Fibroblast of skin of left biceps (primary cell): ENCODE data around the gene PIP4P1.
"Not testable (repeated sequence)": the region's sequence is repeated elsewhere in the genome, so short reads cannot be mapped to it uniquely, and the experiment has no call there.

Experiments
- DNase-seq, 2 experiments: peaks; one replicate each; pipeline ENCODE4 v3.0.0-alpha.2; 2013; ENCODE audit warnings: low read depth in 2 of 2

PIP4P1 gene

GRCh38 chr14:20476776-20477175 lies 15.5 kb upstream of the PIP4P1 start:
- DNase-seq = no peak

GRCh38 chr14:20472536-20473169 lies 11.4 kb upstream of the PIP4P1 start:
- no peak for DNase-seq

GRCh38 chr14:20470603-20470901 lies 9.3 kb upstream of the PIP4P1 start:
- no peak for DNase-seq

GRCh38 chr14:20469890-20470602 lies 8.8 kb upstream of the PIP4P1 start:
- no peak for DNase-seq

GRCh38 chr14:20469242-20469889 lies 8.1 kb upstream of the PIP4P1 start, which contains the start of gene PNP:
Gene PNP (plus strand): TSS chr14:20469406. CDS start chr14:20469525, 119 bp downstream.
- DNase-seq = peak; percentile 49 to 56

- DNase-seq = no peak
These were observed 7.6 kb upstream of the PIP4P1 start for GRCh38 chr14:20468764-20469241.

- DNase-seq = no peak
These were observed 593 bp downstream of the PIP4P1 start for GRCh38 chr14:20460458-20461224.

GRCh38 chr14:20458031-20458789 lies 3.0 kb downstream of the PIP4P1 start:
- no peak for DNase-seq

- DNase-seq = no peak
These were observed 4.3 kb downstream of the PIP4P1 start for GRCh38 chr14:20456971-20457370.

GRCh38 chr14:20455355-20456300 lies 5.6 kb downstream of the PIP4P1 start:
- DNase-seq = no peak

- DNase-seq = peak; percentile 97
These were observed 6.5 kb downstream of the PIP4P1 start, which contains the start of the genes APEX1 and OSGEP for GRCh38 chr14:20454516-20455354. Gene APEX1 (plus strand): TSS chr14:20455226. CDS start chr14:20455646, 420 bp downstream. Gene OSGEP (minus strand): TSS chr14:20454812. CDS start chr14:20454683, 129 bp downstream.

GRCh38 chr14:20452831-20453230 lies 8.4 kb downstream of the PIP4P1 start:
- not testable (repeated sequence) for DNase-seq

GRCh38 chr14:20446889-20447288 lies 14.3 kb downstream of the PIP4P1 start:
- no peak for DNase-seq

GRCh38 chr14:20443650-20444049 lies 17.6 kb downstream of the PIP4P1 start:
- DNase-seq = not testable (repeated sequence)

GRCh38 chr14:20441461-20441860 lies 19.8 kb downstream of the PIP4P1 start:
- no peak for DNase-seq

- no peak for DNase-seq
These were observed 20.4 kb downstream of the PIP4P1 start for GRCh38 chr14:20440882-20441281.

GRCh38 chr14:20440465-20440864 lies 20.8 kb downstream of the PIP4P1 start:
- DNase-seq = no peak

- DNase-seq = no peak
These were observed 22.6 kb downstream of the PIP4P1 start for GRCh38 chr14:20438664-20439063.

GRCh38 chr14:20436363-20436755 lies 24.9 kb downstream of the PIP4P1 start:
- peak; percentile 41 to 44 for DNase-seq
